ENCODE measurements around the gene NTM.

NTM gene

DNA sequence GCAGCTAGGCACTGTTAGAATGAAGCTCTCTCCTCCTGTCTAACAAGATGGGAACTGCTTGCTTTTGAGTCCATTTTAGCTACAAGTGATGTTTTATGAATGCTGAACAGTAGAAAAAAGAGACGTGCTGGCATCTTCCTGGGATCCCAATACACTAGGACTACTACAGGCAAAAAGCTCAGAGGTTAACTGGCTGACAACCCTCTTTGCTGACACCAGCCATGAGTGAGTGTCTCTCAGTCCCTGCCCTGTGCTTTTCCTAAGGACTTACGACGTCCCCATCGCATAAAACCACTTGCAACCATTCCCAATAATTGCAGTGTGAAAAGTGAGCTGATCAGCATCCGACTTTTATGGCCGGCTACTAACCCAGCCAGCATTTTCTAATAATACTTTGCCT lies 213.5 kb downstream of the NTM start:
- H3K79me1 ChIP-seq (replicated peaks; ENCODE audit: low read length, poor library complexity, severe bottlenecking), result no peaks in the 10 kb centered on the region
- no peak overlapping the region for H3K4me2 ChIP-seq (ENCODE audit: low read length, poor library complexity, severe bottlenecking)
- WGBS, result 63% methylated on average over 6 of the region's 6 CpGs
- H3K18ac ChIP-seq (ENCODE audit: low read depth in 1 of 2, low read length in 2 of 2), result no peak overlapping the region
- no peak overlapping the region for H3K27ac ChIP-seq (ENCODE audit: low read length, poor library complexity, severe bottlenecking)
- DNase-seq, result no peak
- no peak overlapping the region for H2BK15ac ChIP-seq (ENCODE audit: low read depth, poor library complexity, severe bottlenecking)
- no peak overlapping the region for H3K4ac ChIP-seq (ENCODE audit: low read depth in 1 of 2, low read length in 2 of 2)
- H3K27me3 ChIP-seq (ENCODE audit: control insufficient read depth in 1 of 2, insufficient read depth in 1 of 2, low read length in 2 of 2), result peaks cover 0 to 30% of the 10 kb centered on the region in 2 experiments
- H3K36me3 ChIP-seq (ENCODE audit: control insufficient read depth in 1 of 2, insufficient read depth in 2 of 2, low read depth in 1 of 2, low read length in 2 of 2), result no peaks in the 10 kb centered on the region
- no peak overlapping the region for H2BK5ac ChIP-seq (ENCODE audit: low read depth, low read length, poor library complexity, severe bottlenecking)
- H3K23ac ChIP-seq (ENCODE audit: low read length in 2 of 2), result no peak overlapping the region
- H3K9ac ChIP-seq (ENCODE audit: low read length), result no peak overlapping the region
- no peak overlapping the region for H3K4me3 ChIP-seq (ENCODE audit: insufficient read depth in 1 of 2, low read depth in 1 of 2, low read length in 2 of 2)
- no peak overlapping the region for H2BK12ac ChIP-seq (ENCODE audit: low read length in 2 of 2)
- H3K9me3 ChIP-seq (ENCODE audit: control insufficient read depth, low read length), result peaks cover 9% of the 10 kb centered on the region
- H4K8ac ChIP-seq (ENCODE audit: low read length), result no peak overlapping the region
- no peak overlapping the region for H2BK120ac ChIP-seq (ENCODE audit: low read depth, low read length)
- H3K4me1 ChIP-seq (ENCODE audit: control insufficient read depth, insufficient read depth, low read depth, low read length), result no peaks in the 10 kb centered on the region
- no peak overlapping the region for H2AFZ ChIP-seq (ENCODE audit: low read depth, low read length)
- H2AK5ac ChIP-seq (ENCODE audit: low read length, severe bottlenecking), result no peak overlapping the region
- H4K91ac ChIP-seq (ENCODE audit: low read length), result no peak overlapping the region
- H3K14ac ChIP-seq (ENCODE audit: low read length in 2 of 2), result no peak overlapping the region

DNA sequence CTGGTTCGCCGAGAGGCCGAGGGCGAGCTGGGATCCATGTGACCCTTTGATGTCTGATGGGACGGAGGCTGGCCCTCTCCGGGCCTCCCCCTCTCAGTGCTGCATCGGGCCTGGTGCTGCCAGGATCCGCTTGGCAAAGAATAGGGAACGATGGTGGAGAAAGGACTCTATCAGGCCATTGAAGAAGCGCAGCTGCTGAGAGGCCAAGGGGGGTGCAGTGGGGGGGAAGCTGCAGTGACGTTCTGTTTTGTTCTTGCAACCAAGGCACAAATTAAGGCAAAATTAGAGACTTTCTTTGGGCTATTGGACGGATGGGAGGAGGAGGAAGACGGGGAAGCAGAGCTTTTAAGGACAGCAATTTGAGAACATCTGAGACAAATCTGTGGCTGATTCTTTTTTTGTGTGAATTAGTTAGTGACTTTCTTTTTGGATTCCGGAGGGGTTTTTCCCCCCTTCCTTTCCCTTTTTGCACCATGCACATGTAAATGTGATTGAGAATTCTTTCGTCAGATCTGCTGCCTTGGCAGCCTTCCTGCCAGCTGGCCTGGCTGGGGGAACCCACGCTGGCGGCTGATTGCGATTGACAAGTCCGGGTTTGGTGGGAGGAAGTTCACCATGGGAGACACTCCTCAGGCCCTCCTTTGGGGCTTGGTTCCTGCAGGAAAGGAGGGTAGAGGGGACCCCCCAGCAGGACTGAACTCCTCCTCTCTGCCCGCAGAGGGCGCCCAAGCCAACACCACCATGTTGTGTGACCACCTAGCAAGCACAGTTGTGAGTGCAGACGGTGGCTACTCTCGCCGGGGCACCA lies 214.6 kb downstream of the NTM start:
- Histone ChIP-seq H2BK15ac (ENCODE audit: low read depth, poor library complexity, severe bottlenecking) (no peak overlapping the region), H3K4me1 (ENCODE audit: control insufficient read depth, insufficient read depth, low read depth, low read length) (no peaks in the 10 kb centered on the region), H3K27me3 (ENCODE audit: control insufficient read depth in 1 of 2, insufficient read depth in 1 of 2, low read length in 2 of 2) (peaks cover 0 to 34% of the 10 kb centered on the region in 2 experiments), H4K8ac (ENCODE audit: low read length) (no peak overlapping the region), H3K14ac (ENCODE audit: low read length in 2 of 2) (no peak overlapping the region), H4K91ac (ENCODE audit: low read length) (no peak overlapping the region), H3K18ac (ENCODE audit: low read depth in 1 of 2, low read length in 2 of 2) (no peak overlapping the region), H3K4ac (ENCODE audit: low read depth in 1 of 2, low read length in 2 of 2) (no peak overlapping the region), H3K9me3 (ENCODE audit: control insufficient read depth, low read length) (peaks cover 9% of the 10 kb centered on the region), H2BK120ac (ENCODE audit: low read depth, low read length) (no peak overlapping the region), H3K4me2 (ENCODE audit: low read length, poor library complexity, severe bottlenecking) (no peak overlapping the region), H2BK5ac (ENCODE audit: low read depth, low read length, poor library complexity, severe bottlenecking) (no peak overlapping the region), H3K27ac (ENCODE audit: low read length, poor library complexity, severe bottlenecking) (no peak overlapping the region), H3K9ac (ENCODE audit: low read length) (no peak overlapping the region), H3K4me3 (ENCODE audit: insufficient read depth in 1 of 2, low read depth in 1 of 2, low read length in 2 of 2) (no peak overlapping the region), H3K23ac (ENCODE audit: low read length in 2 of 2) (no peak overlapping the region), H2BK12ac (ENCODE audit: low read length in 2 of 2) (no peak overlapping the region), H3K79me1 (replicated peaks; ENCODE audit: low read length, poor library complexity, severe bottlenecking) (no peaks in the 10 kb centered on the region), H3K36me3 (ENCODE audit: control insufficient read depth in 1 of 2, insufficient read depth in 2 of 2, low read depth in 1 of 2, low read length in 2 of 2) (no peaks in the 10 kb centered on the region), H2AK5ac (ENCODE audit: low read length, severe bottlenecking) (no peak overlapping the region), H2AFZ (ENCODE audit: low read depth, low read length) (no peak overlapping the region)
- DNase-seq, result no peak
- 76% methylated on average over 23 of the region's 24 CpGs for WGBS

DNA sequence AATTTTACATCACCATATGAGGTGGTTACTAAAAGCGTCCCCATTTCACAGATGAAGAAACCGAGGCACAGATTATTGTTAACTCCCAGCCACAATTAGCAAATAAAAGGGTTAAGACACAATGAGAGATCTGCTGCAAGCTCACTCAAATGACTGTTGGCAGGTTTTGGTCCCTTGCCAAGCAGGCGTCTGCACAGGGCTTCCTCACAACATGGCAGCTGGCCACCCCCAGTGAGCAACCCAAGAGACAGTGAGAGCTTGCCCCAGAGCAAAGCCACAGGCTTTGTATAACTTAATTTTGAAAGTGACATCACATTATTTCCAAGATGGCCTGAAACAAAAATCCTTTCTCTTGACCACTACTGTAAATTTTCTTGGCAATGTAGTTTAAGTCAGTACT lies 217.6 kb downstream of the NTM start:
- Histone ChIP-seq H3K14ac (ENCODE audit: low read length in 2 of 2) (no peak overlapping the region), H2BK12ac (ENCODE audit: low read length in 2 of 2) (no peak overlapping the region), H3K4me2 (ENCODE audit: low read length, poor library complexity, severe bottlenecking) (no peak overlapping the region), H2BK5ac (ENCODE audit: low read depth, low read length, poor library complexity, severe bottlenecking) (no peak overlapping the region), H2AK5ac (ENCODE audit: low read length, severe bottlenecking) (no peak overlapping the region), H3K4me1 (ENCODE audit: control insufficient read depth, insufficient read depth, low read depth, low read length) (no peaks in the 10 kb centered on the region), H2BK15ac (ENCODE audit: low read depth, poor library complexity, severe bottlenecking) (no peak overlapping the region), H3K9me3 (ENCODE audit: control insufficient read depth, low read length) (peaks cover 9% of the 10 kb centered on the region), H3K4me3 (ENCODE audit: insufficient read depth in 1 of 2, low read depth in 1 of 2, low read length in 2 of 2) (no peak overlapping the region), H3K9ac (ENCODE audit: low read length) (no peak overlapping the region), H4K91ac (ENCODE audit: low read length) (no peak overlapping the region), H3K4ac (ENCODE audit: low read depth in 1 of 2, low read length in 2 of 2) (no peak overlapping the region), H3K27ac (ENCODE audit: low read length, poor library complexity, severe bottlenecking) (no peak overlapping the region), H3K36me3 (ENCODE audit: control insufficient read depth in 1 of 2, insufficient read depth in 2 of 2, low read depth in 1 of 2, low read length in 2 of 2) (no peaks in the 10 kb centered on the region), H3K23ac (ENCODE audit: low read length in 2 of 2) (no peak overlapping the region), H3K79me1 (replicated peaks; ENCODE audit: low read length, poor library complexity, severe bottlenecking) (no peaks in the 10 kb centered on the region), H3K18ac (ENCODE audit: low read depth in 1 of 2, low read length in 2 of 2) (no peak overlapping the region), H4K8ac (ENCODE audit: low read length) (no peak overlapping the region), H3K27me3 (ENCODE audit: control insufficient read depth in 1 of 2, insufficient read depth in 1 of 2, low read length in 2 of 2) (peaks cover 5 to 35% of the 10 kb centered on the region in 2 experiments), H2AFZ (ENCODE audit: low read depth, low read length) (no peak overlapping the region), H2BK120ac (ENCODE audit: low read depth, low read length) (no peak overlapping the region)
- DNase-seq, result no peak
- WGBS, result 69% methylated on average over 3 of the region's 3 CpGs

DNA sequence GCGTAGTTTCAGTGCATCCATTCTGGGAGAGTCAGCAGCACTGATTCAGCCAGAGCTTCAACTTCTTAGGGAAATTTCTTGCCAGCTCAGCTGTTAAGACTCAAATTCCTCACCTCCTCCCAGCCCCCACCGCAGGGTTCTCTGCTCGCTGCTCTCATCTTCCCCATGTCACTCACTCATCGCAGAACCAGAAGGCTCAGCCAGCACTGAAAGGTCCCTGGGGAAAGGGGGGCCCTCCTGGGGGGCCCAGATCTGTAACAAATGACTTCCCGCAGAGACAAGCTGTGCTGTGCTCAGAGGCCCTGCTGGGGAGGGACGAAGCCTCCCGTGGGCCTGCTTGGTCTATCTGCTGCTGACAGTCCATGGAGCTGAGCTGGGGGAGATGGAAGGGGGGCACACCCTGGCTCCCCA lies 220.6 kb downstream of the NTM start:
- Histone ChIP-seq H2BK15ac (ENCODE audit: low read depth, poor library complexity, severe bottlenecking) (no peak overlapping the region), H3K4ac (ENCODE audit: low read depth in 1 of 2, low read length in 2 of 2) (peak overlapping the region in 1 of 2 experiments; percentile 13), H3K18ac (ENCODE audit: low read depth in 1 of 2, low read length in 2 of 2) (no peak overlapping the region), H3K9ac (ENCODE audit: low read length) (no peak overlapping the region), H3K36me3 (ENCODE audit: control insufficient read depth in 1 of 2, insufficient read depth in 2 of 2, low read depth in 1 of 2, low read length in 2 of 2) (no peaks in the 10 kb centered on the region), H2BK12ac (ENCODE audit: low read length in 2 of 2) (no peak overlapping the region), H3K4me1 (ENCODE audit: control insufficient read depth, insufficient read depth, low read depth, low read length) (no peaks in the 10 kb centered on the region), H2AK5ac (ENCODE audit: low read length, severe bottlenecking) (no peak overlapping the region), H3K27ac (ENCODE audit: low read length, poor library complexity, severe bottlenecking) (no peak overlapping the region), H2BK120ac (ENCODE audit: low read depth, low read length) (no peak overlapping the region), H4K91ac (ENCODE audit: low read length) (no peak overlapping the region), H4K8ac (ENCODE audit: low read length) (no peak overlapping the region), H3K79me1 (replicated peaks; ENCODE audit: low read length, poor library complexity, severe bottlenecking) (no peaks in the 10 kb centered on the region), H3K23ac (ENCODE audit: low read length in 2 of 2) (no peak overlapping the region), H3K14ac (ENCODE audit: low read length in 2 of 2) (no peak overlapping the region), H2BK5ac (ENCODE audit: low read depth, low read length, poor library complexity, severe bottlenecking) (no peak overlapping the region), H3K4me3 (ENCODE audit: insufficient read depth in 1 of 2, low read depth in 1 of 2, low read length in 2 of 2) (no peak overlapping the region), H3K4me2 (ENCODE audit: low read length, poor library complexity, severe bottlenecking) (no peak overlapping the region), H3K27me3 (ENCODE audit: control insufficient read depth in 1 of 2, insufficient read depth in 1 of 2, low read length in 2 of 2) (peaks cover 5 to 40% of the 10 kb centered on the region in 2 experiments), H3K9me3 (ENCODE audit: control insufficient read depth, low read length) (peaks cover 8% of the 10 kb centered on the region), H2AFZ (ENCODE audit: low read depth, low read length) (no peak overlapping the region)
- WGBS, result 13% methylated on average over 7 of the region's 7 CpGs
- no peak for DNase-seq

All from mesenchymal stem cell (in vitro differentiated cells and primary cell).